A549 (cell line): Measurements from ENCODE around the gene CIDEA.

Experiments
- CEBPB ChIP-seq, 2 experiments: fragments of >200 bp in 1 of 2; sonication (Bioruptor Twin) in 1 of 2; formaldehyde crosslinking in 1 of 2; IDR thresholded peaks; 2 replicates each; pipeline ENCODE4 v1.6.1; 2012 to 2016
- FOSL2 ChIP-seq, 2 experiments: fragments of 450-650 bp in 1 of 2; fragments of >200 bp in 1 of 2; sonication (Bioruptor Twin) in 1 of 2; formaldehyde crosslinking; IDR thresholded peaks; 2 replicates each; pipeline versions ENCODE4 v1.5.0 to v1.6.1; 2016 to 2020; ENCODE audit warnings: mild to moderate bottlenecking in 1 of 2, moderate library complexity in 1 of 2
- HOXB5 ChIP-seq: fragments of 250-450 bp; sonication (Bioruptor Pico); IDR thresholded peaks from 2 replicates; pipeline ENCODE4 v1.5.0; 2020; ENCODE audit warnings: mild to moderate bottlenecking, moderate library complexity
- POLR2A ChIP-seq: IDR thresholded peaks from 2 replicates; pipeline ENCODE4 v1.6.1; 2012; ENCODE audit warnings: mild to moderate bottlenecking, low read length
- TF ChIP-seq, protein P1 (sequence below): fragments of >200 bp; sonication (Bioruptor Twin); formaldehyde crosslinking; IDR thresholded peaks from 3 replicates; pipeline ENCODE4 v1.5.1; 2016
- TF ChIP-seq, protein P2 (sequence below): IDR thresholded peaks from 2 replicates; pipeline ENCODE4 v1.6.1; 2012; ENCODE audit warnings: low read depth, borderline replicate concordance
- TF ChIP-seq, protein P3 (sequence below): IDR thresholded peaks from 2 replicates; pipeline ENCODE4 v1.6.1; 2012
- TF ChIP-seq, protein P4 (sequence below): fragments of 200-600 bp; sonication (generic); IDR thresholded peaks from 2 replicates; pipeline ENCODE4 v1.6.1; 2016; ENCODE audit warnings: antibody characterized with exemption, mild to moderate bottlenecking, moderate library complexity

DNA sequence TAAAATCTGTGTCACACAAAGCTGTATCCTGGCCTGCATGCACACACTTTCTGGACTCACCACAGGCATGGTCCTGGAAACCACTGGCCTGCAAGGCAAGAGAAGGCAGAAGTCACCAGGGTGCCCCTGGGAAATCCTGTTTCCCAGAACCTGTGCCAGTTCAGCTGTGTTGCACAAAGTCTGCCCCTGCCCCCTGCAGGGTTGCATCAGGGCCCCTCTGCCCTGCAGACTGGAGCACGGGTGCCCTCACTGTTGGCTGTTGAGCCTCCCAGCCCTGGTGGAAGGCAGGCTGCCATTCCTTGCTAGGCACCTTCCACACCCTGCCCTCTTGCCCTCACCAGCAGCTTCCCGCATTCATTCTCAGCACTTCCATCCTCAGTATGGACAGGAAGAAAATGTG is 35.9 kb downstream of the CIDEA start:
- TF ChIP-seq, protein P1, sequence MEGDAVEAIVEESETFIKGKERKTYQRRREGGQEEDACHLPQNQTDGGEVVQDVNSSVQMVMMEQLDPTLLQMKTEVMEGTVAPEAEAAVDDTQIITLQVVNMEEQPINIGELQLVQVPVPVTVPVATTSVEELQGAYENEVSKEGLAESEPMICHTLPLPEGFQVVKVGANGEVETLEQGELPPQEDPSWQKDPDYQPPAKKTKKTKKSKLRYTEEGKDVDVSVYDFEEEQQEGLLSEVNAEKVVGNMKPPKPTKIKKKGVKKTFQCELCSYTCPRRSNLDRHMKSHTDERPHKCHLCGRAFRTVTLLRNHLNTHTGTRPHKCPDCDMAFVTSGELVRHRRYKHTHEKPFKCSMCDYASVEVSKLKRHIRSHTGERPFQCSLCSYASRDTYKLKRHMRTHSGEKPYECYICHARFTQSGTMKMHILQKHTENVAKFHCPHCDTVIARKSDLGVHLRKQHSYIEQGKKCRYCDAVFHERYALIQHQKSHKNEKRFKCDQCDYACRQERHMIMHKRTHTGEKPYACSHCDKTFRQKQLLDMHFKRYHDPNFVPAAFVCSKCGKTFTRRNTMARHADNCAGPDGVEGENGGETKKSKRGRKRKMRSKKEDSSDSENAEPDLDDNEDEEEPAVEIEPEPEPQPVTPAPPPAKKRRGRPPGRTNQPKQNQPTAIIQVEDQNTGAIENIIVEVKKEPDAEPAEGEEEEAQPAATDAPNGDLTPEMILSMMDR, result no peak
- TF ChIP-seq POLR2A, result no peak
- TF ChIP-seq, protein P2, sequence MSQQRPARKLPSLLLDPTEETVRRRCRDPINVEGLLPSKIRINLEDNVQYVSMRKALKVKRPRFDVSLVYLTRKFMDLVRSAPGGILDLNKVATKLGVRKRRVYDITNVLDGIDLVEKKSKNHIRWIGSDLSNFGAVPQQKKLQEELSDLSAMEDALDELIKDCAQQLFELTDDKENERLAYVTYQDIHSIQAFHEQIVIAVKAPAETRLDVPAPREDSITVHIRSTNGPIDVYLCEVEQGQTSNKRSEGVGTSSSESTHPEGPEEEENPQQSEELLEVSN, result no peak
- no peak for TF ChIP-seq CEBPB (IDR thresholded peaks at IDR 0.05)
- TF ChIP-seq HOXB5, result no peak
- TF ChIP-seq, protein P3, sequence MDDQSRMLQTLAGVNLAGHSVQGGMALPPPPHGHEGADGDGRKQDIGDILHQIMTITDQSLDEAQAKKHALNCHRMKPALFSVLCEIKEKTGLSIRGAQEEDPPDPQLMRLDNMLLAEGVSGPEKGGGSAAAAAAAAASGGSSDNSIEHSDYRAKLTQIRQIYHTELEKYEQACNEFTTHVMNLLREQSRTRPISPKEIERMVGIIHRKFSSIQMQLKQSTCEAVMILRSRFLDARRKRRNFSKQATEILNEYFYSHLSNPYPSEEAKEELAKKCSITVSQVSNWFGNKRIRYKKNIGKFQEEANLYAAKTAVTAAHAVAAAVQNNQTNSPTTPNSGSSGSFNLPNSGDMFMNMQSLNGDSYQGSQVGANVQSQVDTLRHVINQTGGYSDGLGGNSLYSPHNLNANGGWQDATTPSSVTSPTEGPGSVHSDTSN, result no peak
- TF ChIP-seq, protein P4, sequence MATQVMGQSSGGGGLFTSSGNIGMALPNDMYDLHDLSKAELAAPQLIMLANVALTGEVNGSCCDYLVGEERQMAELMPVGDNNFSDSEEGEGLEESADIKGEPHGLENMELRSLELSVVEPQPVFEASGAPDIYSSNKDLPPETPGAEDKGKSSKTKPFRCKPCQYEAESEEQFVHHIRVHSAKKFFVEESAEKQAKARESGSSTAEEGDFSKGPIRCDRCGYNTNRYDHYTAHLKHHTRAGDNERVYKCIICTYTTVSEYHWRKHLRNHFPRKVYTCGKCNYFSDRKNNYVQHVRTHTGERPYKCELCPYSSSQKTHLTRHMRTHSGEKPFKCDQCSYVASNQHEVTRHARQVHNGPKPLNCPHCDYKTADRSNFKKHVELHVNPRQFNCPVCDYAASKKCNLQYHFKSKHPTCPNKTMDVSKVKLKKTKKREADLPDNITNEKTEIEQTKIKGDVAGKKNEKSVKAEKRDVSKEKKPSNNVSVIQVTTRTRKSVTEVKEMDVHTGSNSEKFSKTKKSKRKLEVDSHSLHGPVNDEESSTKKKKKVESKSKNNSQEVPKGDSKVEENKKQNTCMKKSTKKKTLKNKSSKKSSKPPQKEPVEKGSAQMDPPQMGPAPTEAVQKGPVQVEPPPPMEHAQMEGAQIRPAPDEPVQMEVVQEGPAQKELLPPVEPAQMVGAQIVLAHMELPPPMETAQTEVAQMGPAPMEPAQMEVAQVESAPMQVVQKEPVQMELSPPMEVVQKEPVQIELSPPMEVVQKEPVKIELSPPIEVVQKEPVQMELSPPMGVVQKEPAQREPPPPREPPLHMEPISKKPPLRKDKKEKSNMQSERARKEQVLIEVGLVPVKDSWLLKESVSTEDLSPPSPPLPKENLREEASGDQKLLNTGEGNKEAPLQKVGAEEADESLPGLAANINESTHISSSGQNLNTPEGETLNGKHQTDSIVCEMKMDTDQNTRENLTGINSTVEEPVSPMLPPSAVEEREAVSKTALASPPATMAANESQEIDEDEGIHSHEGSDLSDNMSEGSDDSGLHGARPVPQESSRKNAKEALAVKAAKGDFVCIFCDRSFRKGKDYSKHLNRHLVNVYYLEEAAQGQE, result no peak
- no peak for TF ChIP-seq FOSL2 (IDR thresholded peaks at IDR 0.05)
- no peak for TF ChIP-seq FOSL2 (CRISPR knock-in tag; IDR thresholded peaks at IDR 0.05)
